HepG2 (cell line): ENCODE data around the gene MLXIPL. TPM values are rescaled to one million over a fixed set of nuclear protein-coding genes. Genes with fewer than 3 reads are reported as not detected.

Experiments used
- ATAC-seq: fragments of 200-7000 bp; cut with Tn5 transposase; 3 replicates; pipeline ENCODE4 v1.9.1; 2020; ENCODE audit warnings: mild to moderate bottlenecking, moderate library complexity
- BruUV-seq: library from RNA; stranded (reverse); fragments of 400-500 nt; replicated peaks from 2 replicates; lab custom pipeline; 2021; lab: Mats Ljungman, UMichigan
- CTCF ChIA-PET: fragments of 300-600 bp; formaldehyde crosslinking; extraction: SDS; loops from one replicate; lab custom pipeline; 2021; ENCODE audit warnings: low total read pairs, inconsistent platforms, low intra/inter-chr PET ratio; lab: Yijun Ruan, JAX
- POLR2A ChIA-PET: fragments of 350-600 bp; sonication (Branson Sonifier 250); formaldehyde crosslinking; loops from one replicate; lab custom pipeline; 2020; ENCODE audit warnings: antibody characterized with exemption, inconsistent platforms; lab: Yijun Ruan, JAX
- DNase-seq: peaks from one replicate; pipeline ENCODE4 v3.0.0-alpha.2; 2015; ENCODE audit warnings: low spot score
- FAIRE-seq: peaks from 3 replicates; lab custom pipeline; 2011; peaks lifted over from hg19 to GRCh38; lab: Jason Lieb, UNC
- H2AFZ ChIP-seq: one replicate; pipeline ENCODE4 v1.6.1; 2011; ENCODE audit warnings: low read length, inconsistent platforms
- H3K27ac ChIP-seq: fragments of 300-600 bp; 3 replicates; pipeline ENCODE4 v1.8.0; 2011; ENCODE audit warnings: mixed run types, mild to moderate bottlenecking, mixed read lengths, low read length, inconsistent platforms; ENCODE audit not compliant: insufficient read depth; ENCODE audit errors: extremely low read length
- H3K27me3 ChIP-seq, 2 experiments: fragments of 200-600 bp in 1 of 2; 2 replicates in 1 of 2; 3 replicates in 1 of 2; pipeline versions ENCODE4 v1.6.0 to v1.8.0; 2011; ENCODE audit warnings: low read length in 2 of 2, mild to moderate bottlenecking in 2 of 2, moderate library complexity in 2 of 2, inconsistent platforms in 1 of 2; ENCODE audit not compliant: insufficient read depth in 2 of 2, control insufficient read depth in 1 of 2
- H3K36me3 ChIP-seq, 2 experiments: fragments of 200-600 bp in 1 of 2; replicated peaks in 1 of 2; 2 replicates in 1 of 2; 3 replicates in 1 of 2; pipeline versions ENCODE4 v1.5.1 to v1.8.0; 2011; ENCODE audit warnings: low read length in 2 of 2, inconsistent platforms in 1 of 2; ENCODE audit not compliant: insufficient read depth in 2 of 2, control insufficient read depth in 1 of 2
- H3K4me1 ChIP-seq: 2 replicates; pipeline ENCODE4 v1.5.1; 2012; ENCODE audit warnings: low read length, inconsistent platforms; ENCODE audit not compliant: insufficient read depth
- H3K4me2 ChIP-seq: 2 replicates; pipeline ENCODE4 v1.6.0; 2011; ENCODE audit warnings: low read depth, low read length, inconsistent platforms
- H3K4me3 ChIP-seq, 3 experiments: fragments of 200-600 bp in 1 of 3; sonication (generic), shearing (Covaris generic) in 1 of 3; replicated peaks in 1 of 3; 2 replicates each; pipeline ENCODE4 v1.5.1; 2011 to 2016; ENCODE audit warnings: low read length in 3 of 3, inconsistent platforms in 2 of 3, low read depth in 2 of 3, mild to moderate bottlenecking in 2 of 3, control low read depth in 1 of 3, mixed read lengths in 1 of 3; ENCODE audit not compliant: insufficient read depth in 1 of 3
- H3K79me2 ChIP-seq: one replicate; pipeline ENCODE4 v1.6.1; 2011; ENCODE audit warnings: low read length, inconsistent platforms; ENCODE audit not compliant: insufficient read depth
- H3K9ac ChIP-seq: 2 replicates; pipeline ENCODE4 v1.6.0; 2011; ENCODE audit warnings: mild to moderate bottlenecking, low read depth, low read length, inconsistent platforms; ENCODE audit not compliant: insufficient read depth
- H3K9me3 ChIP-seq: 2 replicates; pipeline ENCODE4 v1.5.1; 2012; ENCODE audit warnings: mild to moderate bottlenecking, low read length
- H4K20me1 ChIP-seq: 2 replicates; pipeline ENCODE4 v1.6.0; 2011; ENCODE audit warnings: inconsistent platforms, mild to moderate bottlenecking, low read length, moderate library complexity; ENCODE audit not compliant: insufficient read depth
- ADNP ChIP-seq: sonication (generic); formaldehyde crosslinking; IDR thresholded peaks from 2 replicates; pipeline ENCODE4 v1.4.0; 2020; ENCODE audit warnings: missing genetic modification reagents
- ARHGAP35 ChIP-seq: sonication (generic); formaldehyde crosslinking; IDR thresholded peaks from 2 replicates; pipeline ENCODE4 v1.9.0; 2022; ENCODE audit warnings: mild to moderate bottlenecking, inconsistent platforms, moderate library complexity, missing genetic modification reagents, borderline replicate concordance
- GTF2F1 ChIP-seq: fragments of 150-350 bp; IDR thresholded peaks from 2 replicates; pipeline ENCODE4 v1.6.1; 2014; ENCODE audit warnings: low read length
- HDAC1 ChIP-seq: sonication (generic); formaldehyde crosslinking; IDR thresholded peaks from 2 replicates; pipeline ENCODE4 v1.5.1; 2020; ENCODE audit warnings: mild to moderate bottlenecking, missing genetic modification reagents
- HMGXB4 ChIP-seq, 2 experiments: sonication (generic) in 1 of 2; formaldehyde crosslinking in 1 of 2; IDR thresholded peaks; 2 replicates each; pipeline versions ENCODE4 v1.4.0 to v1.6.1; 2018 to 2020; ENCODE audit warnings: missing genetic modification reagents in 2 of 2, borderline replicate concordance in 1 of 2, low read depth in 1 of 2, mild to moderate bottlenecking in 1 of 2, missing biosample characterization in 1 of 2
- MIER3 ChIP-seq: IDR thresholded peaks from 2 replicates; pipeline ENCODE4 v1.6.1; 2016; ENCODE audit warnings: missing compliant biosample characterization, borderline replicate concordance
- NFYB ChIP-seq: sonication (generic); formaldehyde crosslinking; IDR thresholded peaks from 2 replicates; pipeline ENCODE4 v1.4.0; 2020; ENCODE audit warnings: missing genetic modification reagents
- RFX3 ChIP-seq: IDR thresholded peaks from 2 replicates; pipeline ENCODE4 v1.6.1; 2016; ENCODE audit warnings: missing biosample characterization, missing genetic modification reagents
- RNF219 ChIP-seq: sonication (generic); formaldehyde crosslinking; IDR thresholded peaks from 2 replicates; pipeline ENCODE4 v1.5.0; 2020; ENCODE audit warnings: mild to moderate bottlenecking, missing genetic modification reagents
- YEATS2 ChIP-seq: sonication (generic); formaldehyde crosslinking; IDR thresholded peaks from 2 replicates; pipeline ENCODE4 v1.4.0; 2020; ENCODE audit warnings: missing genetic modification reagents, borderline replicate concordance
- ZFP36 ChIP-seq: fragments of 150-350 bp; IDR thresholded peaks from 2 replicates; pipeline ENCODE4 v1.6.1; 2018; ENCODE audit warnings: borderline replicate concordance, low read length, low read depth; ENCODE audit not compliant: partially characterized antibody
- ZIK1 ChIP-seq: sonication (generic); formaldehyde crosslinking; IDR thresholded peaks from 2 replicates; pipeline ENCODE4 v1.5.0; 2020; ENCODE audit warnings: mild to moderate bottlenecking, low read depth, missing genetic modification reagents, borderline replicate concordance
- ZNF205 ChIP-seq: IDR thresholded peaks from 2 replicates; pipeline ENCODE4 v1.6.1; 2018; ENCODE audit warnings: missing biosample characterization, missing genetic modification reagents
- ZNF207 ChIP-seq: fragments of 450-650 bp; IDR thresholded peaks from 2 replicates; pipeline ENCODE4 v1.6.1; 2016; ENCODE audit warnings: antibody characterized with exemption, borderline replicate concordance
- ZNF296 ChIP-seq: sonication (generic); formaldehyde crosslinking; conservative IDR thresholded peaks from 2 replicates; pipeline ENCODE4 v1.5.0; 2020; ENCODE audit warnings: mild to moderate bottlenecking, missing genetic modification reagents
- ZNF546 ChIP-seq: sonication (generic); formaldehyde crosslinking; conservative IDR thresholded peaks from 2 replicates; pipeline ENCODE4 v1.8.1; 2023; ENCODE audit warnings: mild to moderate bottlenecking, missing genetic modification reagents
- ZNF737 ChIP-seq: sonication (generic); formaldehyde crosslinking; IDR thresholded peaks from 2 replicates; pipeline ENCODE4 v1.5.0; 2020; ENCODE audit warnings: missing genetic modification reagents, mild to moderate bottlenecking, borderline replicate concordance
- ZNF788 ChIP-seq: sonication (generic); formaldehyde crosslinking; IDR thresholded peaks from 2 replicates; pipeline ENCODE4 v1.5.0; 2020; ENCODE audit warnings: mild to moderate bottlenecking, missing genetic modification reagents, borderline replicate concordance
- WGBS: methylation state at CpG from one replicate; pipeline ENCODE4 v1.1.6; 2017; ENCODE audit warnings: low lambda C conversion rate; 5-methylcytosine and 5-hydroxymethylcytosine counted together
- in situ Hi-C: cut with HindIII; loops from 2 replicates; pipeline ENCODE4 v1.10.0; 2017; ENCODE audit warnings: low pct_unique_long_range_greater_than_20kb; ENCODE audit not compliant: extremely low pct_ligation_motif_present
- intact Hi-C: fragments of 100-400 bp; cut with micrococcal nuclease; formaldehyde crosslinking; loops from one replicate; pipeline ENCODE4 v1.10.0; 2022; ENCODE audit not compliant: unreplicated experiment
- polyA plus RNA-seq, 8 experiments: library from polyadenylated mRNA; depleted of rRNA in 3 of 8; stranded (reverse) in 7 of 8; unstranded in 1 of 8; fragments of >200 nt; fragmentation: Illumina TruSeq in 4 of 8; extraction: Trizol in 4 of 8; gene quantifications; 2 replicates each; pipeline versions ENCODE4 v1.2.1 to v1.2.3, GENCODE V29; 2011 to 2016; ENCODE audit warnings: low read depth in 4 of 8, missing spikeins in 1 of 8, mixed read lengths in 1 of 8; ENCODE audit not compliant: insufficient read depth in 1 of 8
- total RNA-seq, 5 experiments: library from RNA; depleted of rRNA; stranded (reverse); fragments of >200 nt; fragmentation: Illumina TruSeq; extraction: Trizol; gene quantifications; 2 replicates each; pipeline ENCODE4 v1.2.3, GENCODE V29; 2016; ENCODE audit warnings: low read depth in 1 of 5

The MLXIPL gene
- total and polyA plus RNA-seq, 2 of the 13 experiments (the other 11 are each of a cell fraction or from before 2014, with no cell fraction given), result 51.6 to 60.1 TPM

GRCh38 chr7:73578342-73579128, 45.8 kb downstream of the MLXIPL start, which contains the start of gene TBL2 (continued):
- TF ChIP-seq HMGXB4 (CRISPR knock-in tag; IDR thresholded peaks at IDR 0.05; ENCODE audit: borderline replicate concordance in 1 of 2, low read depth in 1 of 2) (peak; percentile 65 to 87; a peak in 3 of 4 replicates), ZIK1 (CRISPR knock-in tag) (no peak; the same call in 1 of the 2 replicates), MIER3 (CRISPR knock-in tag) (no peak), YEATS2 (CRISPR knock-in tag) (no peak), ZFP36 (no peak), NFYB (CRISPR knock-in tag) (no peak)

DNA sequence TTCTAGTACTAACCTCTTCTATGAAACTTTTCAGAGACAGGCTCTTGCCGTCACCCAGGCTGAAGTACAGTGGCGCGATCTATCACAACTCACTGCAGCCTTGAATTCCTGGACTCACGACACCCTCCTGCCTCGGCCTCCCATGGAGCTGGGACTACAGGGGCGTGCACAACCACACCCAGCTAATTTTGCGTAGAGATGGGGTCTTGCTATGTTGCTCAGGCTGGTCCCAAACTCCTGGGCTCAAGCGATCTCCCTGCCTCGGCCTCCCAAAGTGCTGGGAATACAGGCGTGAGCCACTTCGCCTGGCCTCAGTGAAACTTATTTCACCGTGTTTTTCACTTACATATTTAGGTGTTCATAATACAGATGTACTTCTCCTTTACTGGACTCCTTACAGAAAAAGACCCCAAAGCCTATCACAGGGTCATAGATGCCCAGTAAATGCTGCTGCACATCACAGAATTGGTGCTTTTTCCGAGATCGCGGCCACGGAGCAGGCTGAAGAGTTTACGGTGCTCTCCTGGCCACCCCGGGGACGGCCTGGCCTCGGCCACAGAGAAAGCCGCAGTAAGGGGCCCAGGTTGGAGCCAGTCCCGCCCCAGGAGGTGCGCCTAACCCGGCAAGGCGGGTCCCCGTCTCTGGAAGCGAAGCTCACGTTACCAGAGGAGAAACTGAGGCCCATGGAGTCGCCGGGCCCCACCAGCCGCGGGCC, 46.5 kb downstream of the MLXIPL start:
- FAIRE-seq (peak; percentile 72), ATAC-seq (peak; percentile 39), DNase-seq (peak; percentile 30)
- Histone ChIP-seq H4K20me1 (peaks cover 3% of the 10 kb centered on the region; the same call in 1 of the 2 replicates), H3K79me2 (peaks cover 24% of the 10 kb centered on the region), H3K9ac (peak overlapping the region; percentile 99), H2AFZ (no peak overlapping the region), H3K4me2 (peak overlapping the region; percentile 86), H3K36me3 (peaks cover 12 to 24% of the 10 kb centered on the region in 2 experiments), H3K9me3 (no peaks in the 10 kb centered on the region), H3K27me3 (peaks cover 0 to 4% of the 10 kb centered on the region in 2 experiments; a peak in 1 of 5 replicates), H3K4me3 (peak overlapping the region; percentile 87 to 96 (median 94)), H3K4me1 (peaks cover 45% of the 10 kb centered on the region), H3K27ac (peak overlapping the region; percentile 82)
- POLR2A ChIA-PET, result interaction anchor here (0.6 to 2.4 kb wide), 11 partner anchors 9 to 73 kb away, joined by 3 to 17 read pairs (median 8); partner anchors contain the start of genes BAZ1B and BCL7B
- in situ Hi-C loops (no loop called here), intact Hi-C loops (no loop called here)
- BruUV-seq, result TSS peak; percentile 86
- CTCF ChIA-PET, result no interaction called here
- 2% methylated on average over 13 of the region's 32 CpGs for WGBS
- TF ChIP-seq ADNP (no peak), ZNF205 (CRISPR knock-in tag) (no peak), ARHGAP35 (CRISPR knock-in tag) (no peak), ZNF788 (CRISPR knock-in tag) (0 out of 2 replicates have a peak, but pooled peaks have one; percentile 12), ZNF737 (CRISPR knock-in tag) (no peak), ZNF207 (no peak), ZNF546 (CRISPR knock-in tag) (no peak), ZNF296 (0 out of 2 replicates have a peak, but pooled peaks have one; percentile 20), GTF2F1 (no peak), HDAC1 (CRISPR knock-in tag) (0 out of 2 replicates have a peak, but pooled peaks have one; percentile 29), RFX3 (CRISPR knock-in tag) (no peak), RNF219 (no peak)
